Kidney (tissue), 14 donors: ENCODE data around the gene CARS1. TPM values are rescaled to one million over a fixed set of nuclear protein-coding genes. Genes with fewer than 3 reads are reported as not detected.

Experiments used
- DNase-seq, 5 donors: peaks; one replicate each; pipeline ENCODE4 v3.0.0-alpha.2; 2013 to 2020
- FAIRE-seq: peaks from 2 replicates; lab custom pipeline; 2012; peaks lifted over from hg19 to GRCh38; lab: Jason Lieb, UNC
- H3K27ac ChIP-seq, 2 donors: one replicate each; pipeline ENCODE4 v1.7.0; 2013; ENCODE audit warnings: low read depth in 2 of 2, low read length in 2 of 2, inconsistent platforms in 1 of 2
- H3K27me3 ChIP-seq: one replicate; pipeline ENCODE4 v1.7.1; 2013; ENCODE audit warnings: low read length, inconsistent platforms; ENCODE audit not compliant: control insufficient read depth, insufficient read depth
- H3K36me3 ChIP-seq, 3 donors: one replicate each; pipeline versions ENCODE4 v1.7.0 to v1.7.1; 2013; ENCODE audit warnings: low read length in 3 of 3, control low read depth in 1 of 3, inconsistent platforms in 1 of 3; ENCODE audit not compliant: insufficient read depth in 3 of 3, control insufficient read depth in 2 of 3
- H3K4me1 ChIP-seq, 3 donors: one replicate each; pipeline versions ENCODE4 v1.7.0 to v1.7.1; 2013; ENCODE audit warnings: low read length in 3 of 3, inconsistent platforms in 1 of 3, low read depth in 1 of 3; ENCODE audit not compliant: control insufficient read depth in 2 of 3, insufficient read depth in 2 of 3
- H3K4me3 ChIP-seq, 3 donors: one replicate each; pipeline versions ENCODE4 v1.7.0 to v1.8.1; 2013; ENCODE audit warnings: low read length in 3 of 3, control low read depth in 1 of 3, inconsistent platforms in 1 of 3
- H3K9ac ChIP-seq, 3 donors: one replicate each; pipeline versions ENCODE4 v1.7.0 to v1.7.1; 2013; ENCODE audit warnings: low read length in 3 of 3, control low read depth in 1 of 3, inconsistent platforms in 1 of 3
- H3K9me3 ChIP-seq, 3 donors: one replicate each; pipeline versions ENCODE4 v1.7.0 to v1.7.1; 2013; ENCODE audit warnings: low read length in 3 of 3, control low read depth in 1 of 3, inconsistent platforms in 1 of 3; ENCODE audit not compliant: control insufficient read depth in 2 of 3, insufficient read depth in 1 of 3
- intact Hi-C: fragments of 100-400 bp; cut with DNase I; formaldehyde crosslinking; loops from one replicate; pipeline ENCODE4 v1.11.1; 2022
- polyA plus RNA-seq: library from polyadenylated mRNA; stranded (reverse); fragments of 350-450 nt; fragmentation: Illumina TruSeq; extraction: RNeasy Lipid Tissue Mini Kit (QIAGEN cat#74804); gene quantifications from one replicate; pipeline ENCODE4 v1.2.3, GENCODE V29; 2014; ENCODE audit warnings: low read depth, low replicate concordance; ENCODE audit not compliant: insufficient read depth
- total RNA-seq: library from RNA; stranded (reverse); fragmentation: NEBNext Ultra II Directional; extraction: Animal tissue kit (Norgen Biotek cat#: 25700); gene quantifications from one replicate; pipeline ENCODE4 v1.2.1, GENCODE V29; 2021
- TF ChIP-seq, protein P1 (sequence below): IDR thresholded peaks from 3 replicates; pipeline ENCODE4 v1.5.1; 2012; ENCODE audit warnings: mild to moderate bottlenecking, moderate library complexity, borderline replicate concordance; ENCODE audit not compliant: insufficient read depth; ENCODE audit errors: extremely low read depth
- donor health status: control.
- donor health status: control.
- donor health status: control.
- donor health status: control.
- donor health status: control.
- donor health status: DM: yes; HTN: yes; CAD: no.
- donor health status: Normal renal cell carcinoma (clear cell type).

Gene CARS1
- total and polyA plus RNA-seq, 2 donors from 2014 or later: 26.5 to 49.5 TPM

DNA sequence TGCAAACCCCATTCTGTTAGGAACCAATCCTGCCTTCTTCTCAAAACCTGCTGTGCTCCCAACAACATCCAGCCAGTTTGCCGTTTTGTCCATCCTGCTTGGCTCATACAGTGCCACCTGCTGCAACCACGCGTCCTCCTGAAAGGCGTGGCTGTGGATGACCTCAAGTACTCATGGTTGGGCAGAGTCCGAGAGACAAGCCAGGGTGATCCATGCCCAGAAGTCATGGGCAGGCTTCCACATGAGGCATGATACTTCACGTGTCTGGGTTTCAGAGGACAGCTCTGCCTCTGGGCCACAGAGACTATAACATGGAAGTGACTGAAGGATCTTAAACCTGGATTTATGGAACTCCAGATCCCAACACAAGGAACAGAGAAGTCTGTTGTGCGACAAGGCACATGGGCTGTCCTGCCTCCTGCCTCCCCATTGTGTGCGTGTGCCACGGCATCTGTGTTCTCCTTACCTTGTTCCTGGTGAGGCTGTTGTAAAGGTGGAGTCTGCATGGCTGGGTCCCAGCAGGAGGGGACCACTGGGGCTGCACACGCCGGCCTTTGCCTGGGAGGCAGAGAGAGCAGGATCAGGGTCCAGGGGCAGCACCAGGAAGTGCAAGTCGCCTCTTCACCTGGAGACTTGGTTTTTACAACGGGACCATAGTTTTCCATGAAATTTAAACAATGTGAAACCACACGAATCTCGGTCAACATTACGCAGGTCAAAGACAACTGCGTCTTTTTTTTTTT is 15.4 kb downstream of the CARS1 start:
- Histone ChIP-seq H3K9me3 (no peaks in the 10 kb centered on the region), H3K36me3 (peaks cover 2 to 25% (median 15%) of the 10 kb centered on the region in 3 donors), H3K27me3 (no peaks in the 10 kb centered on the region), H3K4me3 (no peak overlapping the region), H3K27ac (peak overlapping the region; percentile 11 to 77), H3K4me1 (peaks cover 0 to 23% (median 23%) of the 10 kb centered on the region in 3 donors), H3K9ac (no peak overlapping the region)
- intact Hi-C loops: no loop called here
- FAIRE-seq: no peak
- TF ChIP-seq, protein P1, sequence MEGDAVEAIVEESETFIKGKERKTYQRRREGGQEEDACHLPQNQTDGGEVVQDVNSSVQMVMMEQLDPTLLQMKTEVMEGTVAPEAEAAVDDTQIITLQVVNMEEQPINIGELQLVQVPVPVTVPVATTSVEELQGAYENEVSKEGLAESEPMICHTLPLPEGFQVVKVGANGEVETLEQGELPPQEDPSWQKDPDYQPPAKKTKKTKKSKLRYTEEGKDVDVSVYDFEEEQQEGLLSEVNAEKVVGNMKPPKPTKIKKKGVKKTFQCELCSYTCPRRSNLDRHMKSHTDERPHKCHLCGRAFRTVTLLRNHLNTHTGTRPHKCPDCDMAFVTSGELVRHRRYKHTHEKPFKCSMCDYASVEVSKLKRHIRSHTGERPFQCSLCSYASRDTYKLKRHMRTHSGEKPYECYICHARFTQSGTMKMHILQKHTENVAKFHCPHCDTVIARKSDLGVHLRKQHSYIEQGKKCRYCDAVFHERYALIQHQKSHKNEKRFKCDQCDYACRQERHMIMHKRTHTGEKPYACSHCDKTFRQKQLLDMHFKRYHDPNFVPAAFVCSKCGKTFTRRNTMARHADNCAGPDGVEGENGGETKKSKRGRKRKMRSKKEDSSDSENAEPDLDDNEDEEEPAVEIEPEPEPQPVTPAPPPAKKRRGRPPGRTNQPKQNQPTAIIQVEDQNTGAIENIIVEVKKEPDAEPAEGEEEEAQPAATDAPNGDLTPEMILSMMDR: no peak
- peak in 1 of 5 donors; percentile 53 for DNase-seq

DNA sequence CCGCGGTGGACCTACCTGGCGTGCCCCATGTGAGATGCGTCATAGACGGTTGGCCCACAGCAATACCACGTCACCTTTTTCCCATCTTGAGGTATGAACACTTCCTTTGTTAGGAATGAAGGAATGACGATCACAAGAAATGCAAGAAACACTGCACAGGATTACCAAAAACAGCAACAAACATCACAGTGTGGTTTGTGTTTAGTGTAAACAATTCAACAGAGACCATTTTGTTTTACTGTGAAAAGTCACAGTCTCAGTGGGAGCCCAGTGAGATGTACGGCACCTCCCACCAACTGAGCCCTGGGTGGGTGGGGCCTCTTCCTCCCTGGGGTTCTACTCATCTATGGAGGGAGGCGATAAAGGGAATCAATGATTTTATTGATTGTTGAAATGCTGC is 16.3 kb downstream of the CARS1 start:
- FAIRE-seq: no peak
- TF ChIP-seq, protein P1: no peak
- intact Hi-C loops: no loop called here
- no peak overlapping the region for H3K27ac ChIP-seq
- H3K9me3 ChIP-seq: no peaks in the 10 kb centered on the region
- peaks cover 4 to 34% (median 23%) of the 10 kb centered on the region in 3 donors for H3K36me3 ChIP-seq
- peaks cover 0 to 23% (median 23%) of the 10 kb centered on the region in 3 donors for H3K4me1 ChIP-seq
- no peak overlapping the region for H3K9ac ChIP-seq
- no peak overlapping the region for H3K4me3 ChIP-seq
- no peak for DNase-seq
- no peaks in the 10 kb centered on the region for H3K27me3 ChIP-seq

DNA sequence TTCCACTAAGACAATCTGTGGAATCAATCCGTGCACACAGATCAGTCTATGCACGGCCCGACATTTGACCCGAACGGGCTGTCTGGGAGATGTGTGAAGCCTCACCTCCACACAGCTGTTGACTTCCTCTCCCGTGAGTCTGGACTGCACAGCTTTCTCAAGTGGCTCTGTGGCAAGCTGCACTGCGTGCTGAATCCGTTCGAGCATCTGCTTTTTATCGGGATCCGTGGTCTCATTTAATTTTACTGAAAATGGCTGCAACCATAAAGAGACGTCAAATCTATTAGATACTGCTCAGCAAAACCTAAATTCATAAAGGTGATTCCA is 19.3 kb downstream of the CARS1 start:
- Histone ChIP-seq H3K9ac (no peak overlapping the region), H3K4me3 (no peak overlapping the region), H3K9me3 (no peaks in the 10 kb centered on the region), H3K27ac (no peak overlapping the region), H3K27me3 (no peaks in the 10 kb centered on the region), H3K4me1 (peaks cover 0 to 12% (median 11%) of the 10 kb centered on the region in 3 donors), H3K36me3 (peaks cover 4 to 42% (median 24%) of the 10 kb centered on the region in 3 donors)
- FAIRE-seq: no peak
- no peak for DNase-seq
- TF ChIP-seq, protein P1: no peak
- intact Hi-C loops: loop anchor here (10.0 kb wide), 1 partner anchor 177 kb away; the partner anchor contains the start of gene MRGPRG
